GM12891 (cell line): ENCODE data around the gene ARPP21.

Experiments
- DNase-seq: peaks from one replicate; pipeline ENCODE4 v3.0.0; 2011; ENCODE audit warnings: low spot score; ENCODE audit not compliant: insufficient read length
- FAIRE-seq: peaks from 2 replicates; lab custom pipeline; 2011; peaks lifted over from hg19 to GRCh38; lab: Jason Lieb, UNC
- PAX5 ChIP-seq: IDR thresholded peaks from 2 replicates; pipeline ENCODE4 v1.6.1; 2011; ENCODE audit warnings: low read length, moderate library complexity, mild to moderate bottlenecking; ENCODE audit not compliant: insufficient read depth, severe bottlenecking
- POLR2A ChIP-seq: IDR thresholded peaks from 2 replicates; pipeline ENCODE4 v1.6.1; 2011; ENCODE audit warnings: low read depth, low read length, control low read depth
- POLR2AphosphoS5 ChIP-seq: IDR thresholded peaks from 2 replicates; pipeline ENCODE4 v1.6.1; 2011; ENCODE audit warnings: low read depth, low read length, control low read depth
- POU2F2 ChIP-seq: IDR thresholded peaks from 2 replicates; pipeline ENCODE4 v1.6.1; 2011; ENCODE audit warnings: low read depth, mild to moderate bottlenecking, control low read depth, low read length, moderate library complexity
- SPI1 ChIP-seq: IDR thresholded peaks from 2 replicates; pipeline ENCODE4 v1.6.1; 2011; ENCODE audit warnings: low read depth, low read length, control low read depth
- TAF1 ChIP-seq: IDR thresholded peaks from 2 replicates; pipeline ENCODE4 v1.6.1; 2011; ENCODE audit warnings: low read depth, low read length, control low read depth

Gene ARPP21

GRCh38 chr3:35745802-35746484 lies 106.6 kb downstream of the ARPP21 start:
- DNase-seq = no peak
- FAIRE-seq = no peak
- TF ChIP-seq PAX5 = no peak
- no peak for TF ChIP-seq POU2F2
- TF ChIP-seq TAF1 = no peak
- no peak for TF ChIP-seq POLR2A
- TF ChIP-seq SPI1 = no peak
- TF ChIP-seq POLR2AphosphoS5 = no peak

- TF ChIP-seq PAX5 = no peak
- no peak for TF ChIP-seq SPI1
- no peak for TF ChIP-seq POLR2A
- TF ChIP-seq TAF1 = no peak
- no peak for TF ChIP-seq POU2F2
- no peak for TF ChIP-seq POLR2AphosphoS5
- DNase-seq (no peak), FAIRE-seq (no peak)
Measured at GRCh38 chr3:35746492-35746891, 107.2 kb downstream of the ARPP21 start.

DNA sequence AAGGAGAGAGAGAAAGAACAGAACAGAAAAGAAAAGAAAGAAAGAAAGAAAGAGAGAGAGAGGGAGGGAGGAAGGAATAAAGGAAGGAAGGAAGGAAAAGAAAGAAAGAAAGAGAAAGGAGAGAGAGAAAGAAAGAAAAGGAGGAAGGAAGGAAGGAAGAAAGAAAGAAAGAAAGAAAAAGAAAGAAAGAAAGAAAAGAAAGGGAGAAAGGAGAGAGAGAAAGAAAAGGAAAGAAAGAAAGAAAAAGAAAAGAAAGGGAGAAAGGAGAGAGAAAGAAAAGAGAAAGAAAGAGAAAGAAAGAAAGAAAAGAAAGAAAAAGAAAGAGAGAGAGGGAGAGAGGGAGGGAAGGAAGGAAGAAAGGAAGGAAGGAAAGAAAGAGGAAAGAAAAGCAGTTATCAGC lies 108.8 kb downstream of the ARPP21 start:
- no peak for FAIRE-seq

DNA sequence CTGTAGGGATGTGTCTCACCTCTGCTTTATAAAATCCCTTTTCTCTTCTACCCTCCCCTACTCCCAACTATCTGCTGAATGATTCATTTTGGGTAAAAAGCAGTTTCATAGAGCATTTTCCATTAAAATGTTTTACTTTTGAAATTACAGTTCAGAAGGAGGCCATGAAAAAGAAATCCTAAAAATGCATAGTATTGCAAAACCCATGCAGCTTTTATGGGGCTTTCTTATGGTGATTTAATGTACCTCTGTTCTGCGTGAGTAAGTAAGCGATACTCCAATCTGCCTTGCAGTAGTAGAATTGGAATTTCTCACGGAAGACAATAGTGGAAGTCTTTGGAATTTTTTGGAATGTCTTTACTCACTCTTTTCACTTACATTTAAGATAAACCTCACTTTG lies 111.9 kb downstream of the ARPP21 start:
- TF ChIP-seq SPI1 (no peak), TAF1 (no peak), PAX5 (no peak), POU2F2 (no peak), POLR2AphosphoS5 (no peak), POLR2A (no peak)
- DNase-seq (no peak), FAIRE-seq (no peak)

More for the DNA sequence above, 108.8 kb downstream of the ARPP21 start:
- no peak for TF ChIP-seq PAX5
- TF ChIP-seq TAF1 = no peak
- TF ChIP-seq POLR2A = no peak
- no peak for TF ChIP-seq POLR2AphosphoS5
- TF ChIP-seq SPI1 = no peak
- no peak for TF ChIP-seq POU2F2
- DNase-seq = no peak

DNA sequence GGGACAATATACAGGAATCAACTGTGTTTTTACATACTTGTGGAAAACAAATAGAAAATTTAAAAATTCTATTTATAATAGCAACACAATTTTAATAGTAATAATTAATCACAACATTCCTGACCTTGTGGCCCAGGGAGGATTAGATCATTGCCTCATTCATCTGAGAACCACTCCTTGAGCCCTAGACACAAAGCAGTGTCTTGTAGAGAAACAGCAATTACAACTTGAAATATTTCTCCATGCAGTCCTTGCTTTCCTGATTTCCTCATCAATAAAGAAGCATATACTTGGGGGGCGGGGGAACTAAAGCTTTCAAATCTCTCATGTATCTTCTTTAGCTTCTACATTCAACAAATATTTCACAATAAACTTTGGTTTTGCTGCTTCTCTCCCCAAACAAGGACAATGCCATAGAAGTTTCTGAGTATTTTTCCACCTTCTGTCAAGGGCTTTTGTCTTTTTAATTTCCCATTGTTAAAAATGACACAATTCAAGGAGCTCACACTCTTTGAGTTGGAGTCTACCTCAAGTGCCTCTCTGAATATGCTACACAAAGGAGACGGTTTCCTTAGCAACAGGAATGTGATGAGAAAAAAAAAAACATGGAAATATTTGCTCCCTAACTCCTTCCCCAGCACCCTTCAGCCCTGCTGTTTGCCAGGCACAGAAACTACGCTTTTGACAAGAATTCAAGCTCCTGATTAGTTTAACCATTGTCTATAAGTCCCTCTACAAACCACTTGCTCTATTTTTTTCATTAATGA lies 118.8 kb downstream of the ARPP21 start:
- FAIRE-seq (no peak), DNase-seq (no peak)
- TF ChIP-seq TAF1 = no peak
- no peak for TF ChIP-seq POLR2AphosphoS5
- TF ChIP-seq POU2F2 = no peak
- no peak for TF ChIP-seq SPI1
- no peak for TF ChIP-seq PAX5
- TF ChIP-seq POLR2A = no peak

DNA sequence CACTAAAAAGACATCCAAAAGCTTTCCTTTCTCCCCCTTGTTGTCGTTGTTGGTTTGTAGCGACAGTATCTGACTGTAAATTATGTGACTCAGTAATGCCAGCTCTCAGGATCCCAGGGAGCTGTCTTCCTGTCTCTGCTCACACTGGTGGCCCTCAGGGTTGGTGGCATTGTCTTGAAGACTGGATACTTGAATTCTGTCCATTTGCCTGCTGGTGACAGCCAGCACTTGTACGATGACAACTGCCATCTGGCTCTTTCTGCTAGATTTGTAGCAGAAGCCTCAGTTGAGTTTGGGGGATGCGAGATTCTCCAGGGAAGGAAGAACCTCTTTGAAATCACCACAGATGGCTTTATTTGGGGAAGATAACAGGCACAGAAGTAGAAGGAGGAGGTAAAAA lies 120.8 kb downstream of the ARPP21 start:
- TF ChIP-seq TAF1 = no peak
- FAIRE-seq = no peak
- DNase-seq = no peak

DNA sequence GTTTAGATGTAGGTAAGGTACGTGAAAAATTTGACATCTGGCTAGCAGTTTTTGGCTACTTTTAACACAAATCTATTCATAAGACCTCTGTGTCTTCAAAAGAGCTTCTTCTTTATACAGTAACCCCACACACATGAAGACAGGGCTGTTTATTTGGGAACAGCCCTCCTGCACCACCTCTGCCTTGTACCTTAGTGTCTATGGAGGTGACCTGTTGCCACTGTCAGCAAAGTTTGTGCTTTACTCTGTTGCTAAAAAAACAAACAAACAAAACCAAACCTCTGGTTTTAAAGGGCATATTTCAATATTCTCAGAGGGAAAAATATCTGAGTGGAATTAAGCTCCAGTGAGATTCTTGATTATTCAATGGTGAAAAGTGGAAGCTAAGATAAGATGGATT lies 122.0 kb downstream of the ARPP21 start:
- no peak for DNase-seq
- no peak for TF ChIP-seq POU2F2
- TF ChIP-seq POLR2AphosphoS5 = no peak
- no peak for TF ChIP-seq POLR2A
- TF ChIP-seq PAX5 = no peak
- no peak for TF ChIP-seq TAF1
- TF ChIP-seq SPI1 = no peak
- no peak for FAIRE-seq

GRCh38 chr3:35772381-35773015 lies 133.2 kb downstream of the ARPP21 start:
- TF ChIP-seq TAF1 = no peak
- no peak for FAIRE-seq
- no peak for DNase-seq

GRCh38 chr3:35773417-35773816 lies 134.1 kb downstream of the ARPP21 start:
- FAIRE-seq (no peak), DNase-seq (no peak)
- no peak for TF ChIP-seq POLR2A
- no peak for TF ChIP-seq POLR2AphosphoS5
- TF ChIP-seq PAX5 = no peak

DNA sequence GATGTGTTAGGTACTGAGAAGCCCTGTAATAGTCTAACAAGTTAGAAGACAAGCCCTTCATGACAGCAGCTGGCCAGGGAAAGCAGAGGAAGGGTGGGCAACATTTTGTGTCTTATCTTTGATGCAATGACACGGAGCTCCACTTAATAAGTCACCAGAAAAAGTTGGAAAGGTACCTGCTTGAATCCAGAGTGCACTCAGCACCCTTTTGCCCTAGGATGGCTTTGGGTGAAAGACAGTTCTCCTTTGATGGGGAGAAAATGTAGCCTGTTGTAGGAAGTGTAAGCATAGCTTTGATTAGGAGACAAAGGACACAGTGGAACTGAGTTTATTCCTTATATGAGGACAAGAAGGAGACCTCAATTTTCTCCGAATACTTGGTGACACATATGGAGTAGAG lies 137.0 kb downstream of the ARPP21 start:
- no peak for TF ChIP-seq POU2F2
- no peak for TF ChIP-seq PAX5
- no peak for TF ChIP-seq POLR2A
- no peak for TF ChIP-seq TAF1
- TF ChIP-seq SPI1 = no peak
- TF ChIP-seq POLR2AphosphoS5 = no peak
- FAIRE-seq = no peak
- DNase-seq = no peak
